Globus pallidus (tissue), 1 donor: Measurements from ENCODE around the gene GIGYF2.

Experiments
- DNase-seq: peaks from one replicate; pipeline ENCODE4 v3.0.0-alpha.2; 2015; ENCODE audit warnings: low spot score

Gene GIGYF2

GRCh38 chr2:232749331-232749730 lies 52.2 kb downstream of the GIGYF2 start:
- no peak for DNase-seq

GRCh38 chr2:232750135-232750671 lies 53.1 kb downstream of the GIGYF2 start:
- no peak for DNase-seq

DNA sequence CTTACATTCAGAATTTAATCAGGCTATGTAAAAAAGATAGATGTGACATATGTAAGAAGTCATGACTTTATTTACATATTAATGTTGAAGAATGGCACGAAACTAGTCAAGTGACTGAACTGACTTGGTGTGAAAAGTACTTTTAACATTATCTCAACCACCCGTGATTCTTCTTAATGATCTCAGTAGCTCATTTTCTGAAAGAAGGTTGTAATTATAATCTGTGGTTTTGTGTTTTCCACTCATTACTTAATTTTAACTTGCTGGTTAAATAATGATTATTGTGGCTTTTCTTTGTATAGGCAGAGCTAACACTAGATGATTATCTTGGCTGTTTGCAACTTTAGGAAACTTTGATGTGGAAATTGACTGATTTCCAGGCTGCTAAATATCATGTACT lies 60.8 kb downstream of the GIGYF2 start:
- no peak for DNase-seq

DNA sequence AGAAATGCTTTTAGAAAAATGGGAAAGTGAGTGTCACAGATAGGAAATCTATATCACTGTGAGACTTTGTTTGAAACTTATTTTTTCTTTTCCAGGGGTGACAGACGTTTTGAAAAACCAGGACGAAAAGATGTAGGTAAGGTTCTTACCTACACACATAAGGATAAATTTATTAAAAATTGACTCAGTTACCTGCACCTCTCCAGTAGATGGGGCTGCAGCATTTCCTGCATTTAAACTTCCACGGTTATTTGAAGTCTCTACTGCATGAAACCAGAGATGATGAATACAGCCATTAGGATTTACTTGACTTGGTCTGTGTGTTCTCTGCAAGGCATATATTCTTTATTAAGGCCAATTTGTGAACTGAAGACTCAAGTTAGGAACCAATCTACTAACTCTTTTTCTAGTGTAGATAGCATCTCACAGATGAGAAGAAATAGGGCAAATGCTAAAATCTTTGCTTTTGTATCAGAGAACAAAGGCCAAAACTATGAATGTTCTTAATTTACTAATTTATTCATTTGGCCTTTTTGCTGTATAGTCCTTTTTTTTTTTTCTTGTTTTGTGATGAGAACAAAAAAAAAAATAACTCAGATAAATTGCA lies 64.3 kb downstream of the GIGYF2 start:
- no peak for DNase-seq

DNA sequence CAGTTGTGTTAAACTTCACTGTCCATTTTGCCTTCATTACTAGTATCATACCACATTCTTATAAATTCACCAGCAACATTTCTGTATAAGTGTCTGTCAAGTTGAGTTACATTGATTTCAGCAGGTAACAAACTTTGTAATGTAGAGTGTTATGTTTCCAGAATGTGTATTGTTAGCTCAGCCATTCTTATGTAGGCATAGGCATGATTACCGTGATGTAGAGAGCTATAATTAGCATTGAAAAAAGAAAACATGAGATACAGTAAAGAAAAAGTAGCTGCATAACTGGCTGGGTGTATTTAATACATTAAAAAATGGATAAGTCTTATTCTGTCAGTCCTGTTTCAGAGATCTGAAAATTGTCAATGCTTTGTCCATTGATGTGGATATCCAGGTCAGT lies 70.7 kb downstream of the GIGYF2 start:
- no peak for DNase-seq

GRCh38 chr2:232770207-232770606 lies 73.1 kb downstream of the GIGYF2 start:
- DNase-seq = no peak

- no peak for DNase-seq
Observed at GRCh38 chr2:232771870-232772269, 74.7 kb downstream of the GIGYF2 start.

DNA sequence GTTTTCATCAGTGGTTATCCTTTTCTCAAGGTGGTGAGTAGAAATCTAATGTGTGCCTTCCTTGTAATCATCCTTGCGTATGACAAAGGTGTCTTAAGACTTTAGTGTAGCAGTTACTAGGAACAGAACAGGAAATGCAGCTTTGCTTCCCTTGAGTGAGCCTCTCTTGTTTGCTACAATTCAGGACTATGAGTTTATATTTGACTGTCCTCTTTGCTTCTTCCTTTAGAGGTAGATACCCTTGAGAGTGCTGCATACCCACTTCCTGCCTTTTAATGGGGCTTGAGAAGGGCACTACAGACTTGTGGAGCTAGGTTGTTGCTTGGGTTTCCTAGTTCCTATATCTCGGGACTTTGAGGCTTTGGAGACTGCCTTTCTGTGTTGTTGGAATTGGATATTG lies 75.4 kb downstream of the GIGYF2 start:
- DNase-seq = no peak

GRCh38 chr2:232773815-232774214 lies 76.7 kb downstream of the GIGYF2 start:
- no peak for DNase-seq

GRCh38 chr2:232776435-232776834 lies 79.3 kb downstream of the GIGYF2 start, which contains the start of gene KCNJ13:
Gene KCNJ13 (minus strand): TSS chr2:232776565. CDS start chr2:232771362, 5,203 bp downstream.
- DNase-seq = no peak

DNA sequence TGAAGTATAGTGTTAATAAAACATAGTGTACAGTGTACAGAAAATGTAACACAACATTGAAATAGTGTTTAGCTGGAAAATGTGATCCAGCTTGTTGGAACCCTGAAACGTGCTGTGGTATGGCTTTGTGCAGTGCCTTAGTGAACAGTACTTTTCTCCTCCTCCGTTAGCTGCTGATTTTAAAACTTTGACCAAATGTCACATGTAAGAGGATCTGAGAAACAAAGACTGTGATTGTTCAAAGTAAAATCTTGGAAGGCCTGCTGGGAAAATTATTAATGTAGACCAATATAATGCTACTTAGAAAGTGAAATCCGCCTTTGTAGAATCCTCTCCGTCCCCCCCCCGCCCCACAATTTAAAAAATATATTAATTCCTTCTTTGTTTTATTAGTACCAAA lies 80.1 kb downstream of the GIGYF2 start:
- no peak for DNase-seq

DNA sequence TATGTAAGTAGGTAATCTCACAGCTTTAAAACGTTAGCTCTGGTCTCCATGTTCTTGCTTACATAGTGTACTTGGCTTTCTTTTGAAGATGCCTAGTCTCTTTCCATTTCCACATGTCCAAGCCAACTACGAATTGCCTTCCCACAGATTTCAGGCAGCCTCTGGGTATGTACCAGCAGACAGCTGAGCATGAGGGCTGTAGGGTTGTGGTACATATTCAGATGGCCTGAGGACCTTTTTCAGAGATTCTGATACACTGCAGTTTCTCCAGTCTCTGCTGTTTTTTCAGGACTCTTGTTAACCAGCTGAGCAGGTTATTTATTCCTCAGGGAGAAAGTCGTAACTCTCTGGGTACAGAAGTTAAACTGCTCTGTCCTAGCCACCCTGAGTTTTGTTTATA lies 82.3 kb downstream of the GIGYF2 start:
- DNase-seq = no peak

DNA sequence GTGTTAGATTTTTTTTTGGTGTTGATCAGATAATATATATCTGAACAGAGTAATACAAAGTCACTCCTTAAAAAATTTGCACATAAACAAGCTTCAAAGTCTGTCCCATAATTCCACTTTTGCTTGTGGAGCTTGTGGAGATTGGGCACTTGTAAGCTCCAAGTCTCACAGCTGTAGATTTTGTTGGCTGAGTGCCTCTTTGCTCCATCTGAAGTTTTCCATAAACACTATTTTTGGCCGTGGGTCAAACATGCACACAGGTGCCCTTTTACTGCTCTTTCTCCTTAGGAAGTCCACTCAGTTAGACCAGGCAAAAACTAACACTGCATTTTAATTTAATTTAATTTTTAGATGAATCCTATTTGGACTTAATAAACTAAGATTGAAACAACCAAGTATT lies 82.8 kb downstream of the GIGYF2 start:
- no peak for DNase-seq

DNA sequence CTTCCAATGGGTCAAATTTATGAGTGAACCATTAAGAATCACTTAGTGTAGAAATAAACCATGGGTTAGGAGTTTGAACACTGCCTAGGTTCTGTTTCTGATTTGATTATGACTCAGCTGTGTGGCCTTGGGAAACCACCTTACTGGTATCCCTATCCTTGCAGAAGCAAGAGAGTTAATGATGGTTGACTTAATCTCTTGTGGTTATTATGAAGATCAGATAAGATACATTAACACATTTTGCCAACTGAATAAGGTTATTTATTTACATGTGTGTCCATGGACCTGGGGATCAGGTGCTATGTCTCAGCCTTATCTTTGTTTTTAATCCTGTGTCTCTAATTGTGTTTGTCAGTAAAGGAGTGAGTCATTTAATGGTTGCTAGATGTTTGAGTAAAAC lies 84.6 kb downstream of the GIGYF2 start:
- no peak for DNase-seq

GRCh38 chr2:232783278-232783677 lies 86.1 kb downstream of the GIGYF2 start:
- DNase-seq = no peak

GRCh38 chr2:232787806-232788205 lies 90.7 kb downstream of the GIGYF2 start:
- DNase-seq = peak; percentile 17

- no peak for DNase-seq
Observed at GRCh38 chr2:232789082-232789481, 92.0 kb downstream of the GIGYF2 start.

- DNase-seq = no peak
Observed at GRCh38 chr2:232791518-232791917, 94.4 kb downstream of the GIGYF2 start.

DNA sequence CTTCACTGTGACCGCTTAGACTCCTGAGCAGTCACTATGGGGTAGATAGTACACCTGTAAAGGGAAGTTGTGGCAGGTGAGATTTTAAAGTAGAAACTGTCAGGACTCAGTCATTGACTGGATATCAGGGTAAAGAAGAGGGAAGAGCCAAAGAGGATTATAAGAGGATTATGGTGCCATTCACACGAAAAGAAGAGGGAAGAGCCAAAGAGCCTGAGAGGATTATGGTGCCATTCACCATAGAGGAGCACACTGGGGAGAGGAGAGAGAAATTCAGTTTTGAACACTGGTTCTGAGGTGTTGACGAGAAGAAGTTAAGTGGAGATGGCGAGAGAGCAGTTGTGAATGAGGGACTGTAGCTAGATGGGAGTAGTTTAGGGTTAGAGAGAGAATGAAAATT lies 96.1 kb downstream of the GIGYF2 start:
- DNase-seq = no peak

DNA sequence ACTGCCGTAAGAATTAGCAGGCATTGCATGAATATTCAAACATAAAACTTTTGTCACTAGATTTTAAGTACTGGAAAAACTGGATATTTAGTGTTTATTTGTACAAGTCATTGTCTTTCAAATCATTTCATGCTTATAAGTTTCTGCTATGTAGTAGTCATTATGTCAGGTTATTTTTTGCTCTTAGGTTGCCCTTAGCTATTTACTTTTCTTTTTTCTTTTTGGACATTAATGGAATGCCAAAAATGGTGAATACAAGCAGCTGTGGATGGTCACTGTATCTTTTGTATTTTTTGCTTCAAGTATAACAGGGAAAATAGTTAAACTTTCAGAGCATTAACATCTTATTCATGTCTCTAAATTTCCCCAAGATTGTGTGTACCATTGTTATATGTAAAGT lies 97.8 kb downstream of the GIGYF2 start:
- no peak for DNase-seq

- DNase-seq = no peak
Observed at GRCh38 chr2:232795920-232796319, 98.8 kb downstream of the GIGYF2 start.

DNA sequence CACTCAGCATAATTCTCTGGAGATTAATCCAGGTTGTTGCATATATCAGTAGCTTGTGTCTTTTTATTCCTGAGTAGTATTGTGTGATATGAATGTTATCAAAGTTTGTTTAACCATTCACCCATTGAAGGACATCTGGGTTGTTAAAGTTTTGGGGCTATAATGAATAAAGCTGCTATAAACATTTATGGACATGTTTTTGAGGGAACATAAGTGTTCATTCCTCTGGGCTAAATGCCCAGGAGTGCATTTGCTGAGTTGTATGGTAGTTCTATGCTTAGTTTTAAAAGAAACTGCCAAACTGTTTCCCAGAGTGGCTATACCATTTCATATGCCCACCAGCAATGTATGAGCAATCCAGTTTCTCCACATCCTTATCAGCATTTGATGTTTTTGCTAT lies 101.1 kb downstream of the GIGYF2 start:
- no peak for DNase-seq

DNA sequence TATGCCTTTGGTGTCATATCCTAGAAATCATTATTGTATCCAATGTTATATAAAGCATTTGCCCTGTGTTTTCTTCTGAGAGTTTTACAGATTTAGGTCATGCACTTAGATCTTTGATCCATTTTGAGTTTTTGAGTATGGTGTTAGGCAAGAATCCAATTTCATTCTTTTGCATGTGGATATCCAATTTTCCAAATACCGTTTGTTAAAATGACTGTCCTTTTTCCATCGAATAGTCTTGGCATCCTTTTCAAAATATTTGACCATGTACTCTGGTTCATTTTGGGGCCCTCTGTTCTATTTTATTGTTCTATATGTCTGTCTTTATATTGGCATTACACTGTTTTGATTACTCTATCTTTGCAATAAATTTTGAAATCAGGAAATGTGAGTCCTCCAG lies 103.0 kb downstream of the GIGYF2 start:
- DNase-seq = no peak

GRCh38 chr2:232802091-232802490 lies 105.0 kb downstream of the GIGYF2 start:
- no peak for DNase-seq
